GM21367 (cell line): ENCODE data around the gene C16orf96.

Experiments
- ATAC-seq: cut with Tn5 transposase; IDR thresholded peaks from one replicate; pipeline ENCODE4 v1.9.1; 2021; ENCODE audit not compliant: unreplicated experiment

C16orf96 gene

GRCh38 chr16:4525069-4525468, 31.1 kb upstream of the C16orf96 start:
- no peak for ATAC-seq

- ATAC-seq = no peak
These were observed 30.4 kb upstream of the C16orf96 start for GRCh38 chr16:4525634-4526277.

GRCh38 chr16:4529085-4530060, 26.8 kb upstream of the C16orf96 start:
- ATAC-seq = no peak

GRCh38 chr16:4531811-4532210, 24.3 kb upstream of the C16orf96 start:
- no peak for ATAC-seq

GRCh38 chr16:4532238-4532637, 23.9 kb upstream of the C16orf96 start:
- no peak for ATAC-seq

- no peak for ATAC-seq
These were observed 22.6 kb upstream of the C16orf96 start for GRCh38 chr16:4533490-4533889.

- no peak for ATAC-seq
These were observed 21.9 kb upstream of the C16orf96 start for GRCh38 chr16:4534151-4534790.

GRCh38 chr16:4535627-4536108, 20.5 kb upstream of the C16orf96 start:
- no peak for ATAC-seq

- no peak for ATAC-seq
These were observed 19.6 kb upstream of the C16orf96 start for GRCh38 chr16:4536391-4537106.

GRCh38 chr16:4537376-4538343, 18.5 kb upstream of the C16orf96 start:
- ATAC-seq = peak; percentile 13

- ATAC-seq = peak; percentile 62
These were observed 17.5 kb upstream of the C16orf96 start, which contains the start of gene CDIP1 for GRCh38 chr16:4538350-4539235. Gene CDIP1, minus strand, starts transcription at chr16:4538773. Its CDS starts 24,643 bp downstream, at chr16:4514130.

GRCh38 chr16:4539716-4540284, 16.3 kb upstream of the C16orf96 start:
- no peak for ATAC-seq

GRCh38 chr16:4544473-4544872, 11.7 kb upstream of the C16orf96 start:
- no peak for ATAC-seq

- no peak for ATAC-seq
These were observed 8.0 kb upstream of the C16orf96 start for GRCh38 chr16:4548124-4548523.

- ATAC-seq = no peak
These were observed 5.5 kb upstream of the C16orf96 start for GRCh38 chr16:4550591-4550990.

GRCh38 chr16:4552541-4552940, 3.6 kb upstream of the C16orf96 start:
- ATAC-seq = no peak

- no peak for ATAC-seq
These were observed 440 bp downstream of the C16orf96 start for GRCh38 chr16:4556580-4556979.

GRCh38 chr16:4557973-4558372, 1.8 kb downstream of the C16orf96 start:
- no peak for ATAC-seq
